OCI-LY3 (cell line): ENCODE data around the gene SLC6A6.

Experiments
- H2AFZ ChIP-seq: fragments of 200-600, 300-600 bp; shearing (Covaris generic); 2 replicates; pipeline ENCODE4 v1.6.0; 2014; ENCODE audit warnings: antibody characterized with exemption, low read depth, low read length
- H3K27ac ChIP-seq: fragments of 200-600, 300-600 bp; sonication (generic); 2 replicates; pipeline ENCODE4 v1.5.1; 2014; ENCODE audit warnings: mild to moderate bottlenecking, low read length, moderate library complexity, mixed read lengths
- H3K27me3 ChIP-seq: fragments of 200-600, 300-600 bp; sonication (generic); 2 replicates; pipeline ENCODE4 v1.6.1; 2014; ENCODE audit warnings: low read depth, low read length, mixed read lengths
- H3K36me3 ChIP-seq: fragments of 200-600, 300-600 bp; sonication (generic); replicated peaks from 2 replicates; pipeline ENCODE3; 2014; ENCODE audit warnings: low read depth, low read length, mixed read lengths
- H3K4me1 ChIP-seq: fragments of 300-600, 200-600 bp; sonication (generic); 2 replicates; pipeline ENCODE4 v1.6.1; 2014; ENCODE audit warnings: low read length, mixed read lengths
- H3K4me2 ChIP-seq: fragments of 200-600, 300-600 bp; sonication (generic); 2 replicates; pipeline ENCODE4 v1.6.1; 2014; ENCODE audit warnings: low read length, mixed read lengths
- H3K4me3 ChIP-seq: fragments of 300-600, 200-600 bp; sonication (generic); 2 replicates; pipeline ENCODE4 v1.5.1; 2014; ENCODE audit warnings: antibody characterized with exemption, mild to moderate bottlenecking, low read length, moderate library complexity
- H3K79me2 ChIP-seq: fragments of 300-600, 200-600 bp; shearing (Covaris generic); 2 replicates; pipeline ENCODE4 v1.6.1; 2014; ENCODE audit warnings: mild to moderate bottlenecking, low read length, mixed read lengths
- H3K9ac ChIP-seq: fragments of 300-600, 200-600 bp; shearing (Covaris generic); 2 replicates; pipeline ENCODE4 v1.6.0; 2014; ENCODE audit warnings: mild to moderate bottlenecking, low read length, moderate library complexity
- H3K9me3 ChIP-seq: fragments of 200-600, 300-600 bp; shearing (Covaris generic); 2 replicates; pipeline ENCODE4 v1.6.1; 2014; ENCODE audit warnings: low read length, mixed read lengths; ENCODE audit not compliant: insufficient read depth
- H4K20me1 ChIP-seq: fragments of 200-600, 300-600 bp; sonication (generic); 2 replicates; pipeline ENCODE4 v1.6.1; 2016; ENCODE audit warnings: low read length, mixed read lengths; ENCODE audit not compliant: insufficient read depth
- EZH2phosphoT487 ChIP-seq: fragments of 200-600 bp; shearing (Covaris generic); IDR thresholded peaks from 2 replicates; pipeline ENCODE4 v1.6.1; 2018; ENCODE audit warnings: antibody characterized with exemption, mixed run types, low read depth
- TF ChIP-seq, protein P1 (sequence below): fragments of 200-600, 300-600 bp; sonication (generic); IDR thresholded peaks from 2 replicates; pipeline ENCODE4 v1.5.1; 2014; ENCODE audit warnings: antibody characterized with exemption, low read length, low read depth

SLC6A6 gene

DNA sequence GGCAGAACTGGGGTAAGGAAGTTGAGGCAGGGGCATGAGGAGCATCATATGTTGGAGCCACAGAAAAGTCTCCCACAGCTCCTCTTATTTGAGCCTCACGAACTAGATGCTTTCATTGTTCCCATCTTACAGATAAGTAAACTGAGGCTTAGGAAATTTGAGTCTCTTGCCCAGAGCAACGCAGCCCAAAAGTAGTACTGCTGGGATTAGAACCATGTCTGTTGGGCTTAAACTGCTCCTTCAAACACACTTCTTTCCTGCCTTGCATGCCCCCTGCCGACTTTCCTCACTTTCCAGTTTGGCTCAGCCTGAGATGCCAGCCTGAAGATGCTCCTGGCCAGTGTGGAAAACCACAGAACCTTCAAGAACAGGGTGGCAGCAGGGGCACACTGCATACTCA lies 43.1 kb upstream of the SLC6A6 start:
- Histone ChIP-seq H3K4me2 (no peak overlapping the region), H3K27me3 (peaks cover 27% of the 10 kb centered on the region), H3K4me3 (no peak overlapping the region), H3K36me3 (no peaks in the 10 kb centered on the region), H4K20me1 (no peaks in the 10 kb centered on the region), H3K9ac (no peak overlapping the region), H2AFZ (no peak overlapping the region), H3K79me2 (no peaks in the 10 kb centered on the region), H3K4me1 (peaks cover 5% of the 10 kb centered on the region; the same call in 1 of the 2 replicates), H3K27ac (no peak overlapping the region), H3K9me3 (no peaks in the 10 kb centered on the region)
- TF ChIP-seq EZH2phosphoT487: no peak
- TF ChIP-seq, protein P1, sequence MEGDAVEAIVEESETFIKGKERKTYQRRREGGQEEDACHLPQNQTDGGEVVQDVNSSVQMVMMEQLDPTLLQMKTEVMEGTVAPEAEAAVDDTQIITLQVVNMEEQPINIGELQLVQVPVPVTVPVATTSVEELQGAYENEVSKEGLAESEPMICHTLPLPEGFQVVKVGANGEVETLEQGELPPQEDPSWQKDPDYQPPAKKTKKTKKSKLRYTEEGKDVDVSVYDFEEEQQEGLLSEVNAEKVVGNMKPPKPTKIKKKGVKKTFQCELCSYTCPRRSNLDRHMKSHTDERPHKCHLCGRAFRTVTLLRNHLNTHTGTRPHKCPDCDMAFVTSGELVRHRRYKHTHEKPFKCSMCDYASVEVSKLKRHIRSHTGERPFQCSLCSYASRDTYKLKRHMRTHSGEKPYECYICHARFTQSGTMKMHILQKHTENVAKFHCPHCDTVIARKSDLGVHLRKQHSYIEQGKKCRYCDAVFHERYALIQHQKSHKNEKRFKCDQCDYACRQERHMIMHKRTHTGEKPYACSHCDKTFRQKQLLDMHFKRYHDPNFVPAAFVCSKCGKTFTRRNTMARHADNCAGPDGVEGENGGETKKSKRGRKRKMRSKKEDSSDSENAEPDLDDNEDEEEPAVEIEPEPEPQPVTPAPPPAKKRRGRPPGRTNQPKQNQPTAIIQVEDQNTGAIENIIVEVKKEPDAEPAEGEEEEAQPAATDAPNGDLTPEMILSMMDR: no peak

- Histone ChIP-seq H3K36me3 (no peaks in the 10 kb centered on the region), H3K79me2 (no peaks in the 10 kb centered on the region), H3K27ac (no peak overlapping the region), H2AFZ (no peak overlapping the region), H3K9me3 (no peaks in the 10 kb centered on the region), H3K4me1 (peaks cover 5% of the 10 kb centered on the region; the same call in 1 of the 2 replicates), H3K9ac (no peak overlapping the region), H3K4me3 (no peak overlapping the region), H4K20me1 (no peaks in the 10 kb centered on the region), H3K27me3 (peaks cover 32% of the 10 kb centered on the region), H3K4me2 (no peak overlapping the region)
- no peak for TF ChIP-seq EZH2phosphoT487
- TF ChIP-seq, protein P1: no peak
These were observed 42.1 kb upstream of the SLC6A6 start for GRCh38 chr3:14360123-14360881.

GRCh38 chr3:14361068-14361677 lies 41.2 kb upstream of the SLC6A6 start:
- Histone ChIP-seq H3K9me3 (no peaks in the 10 kb centered on the region), H3K4me2 (no peak overlapping the region), H3K4me3 (no peak overlapping the region), H3K36me3 (no peaks in the 10 kb centered on the region), H3K79me2 (no peaks in the 10 kb centered on the region), H3K27ac (no peak overlapping the region), H3K4me1 (peaks cover 5% of the 10 kb centered on the region; the same call in 1 of the 2 replicates), H2AFZ (no peak overlapping the region), H3K27me3 (peaks cover 32% of the 10 kb centered on the region), H3K9ac (no peak overlapping the region), H4K20me1 (no peaks in the 10 kb centered on the region)
- TF ChIP-seq, protein P1: no peak
- no peak for TF ChIP-seq EZH2phosphoT487

- H3K27ac ChIP-seq: no peak overlapping the region
- peaks cover 32% of the 10 kb centered on the region for H3K27me3 ChIP-seq
- TF ChIP-seq, protein P1: no peak
- TF ChIP-seq EZH2phosphoT487: no peak
- H3K79me2 ChIP-seq: no peaks in the 10 kb centered on the region
- no peaks in the 10 kb centered on the region for H4K20me1 ChIP-seq
- no peaks in the 10 kb centered on the region for H3K9me3 ChIP-seq
- H3K9ac ChIP-seq: no peak overlapping the region
- no peak overlapping the region for H2AFZ ChIP-seq
- H3K36me3 ChIP-seq: no peaks in the 10 kb centered on the region
- H3K4me2 ChIP-seq: no peak overlapping the region
- H3K4me3 ChIP-seq: no peak overlapping the region
- H3K4me1 ChIP-seq: peaks cover 5% of the 10 kb centered on the region; the same call in 1 of the 2 replicates
These were observed 39.5 kb upstream of the SLC6A6 start for GRCh38 chr3:14362890-14363289.
